ENCODE results near the gene SEMA3B. TPM values are rescaled to one million over a fixed set of nuclear protein-coding genes. Genes with fewer than 3 reads are reported as not detected.

SEMA3B gene
- 5.4 TPM for total RNA-seq (ENCODE audit: unreplicated experiment)
- long read RNA-seq, partial matches to known transcripts, result 0 of 1 reads
- long read RNA-seq, other reads (novel, unspliced or antisense), result 1 of 1 reads

DNA sequence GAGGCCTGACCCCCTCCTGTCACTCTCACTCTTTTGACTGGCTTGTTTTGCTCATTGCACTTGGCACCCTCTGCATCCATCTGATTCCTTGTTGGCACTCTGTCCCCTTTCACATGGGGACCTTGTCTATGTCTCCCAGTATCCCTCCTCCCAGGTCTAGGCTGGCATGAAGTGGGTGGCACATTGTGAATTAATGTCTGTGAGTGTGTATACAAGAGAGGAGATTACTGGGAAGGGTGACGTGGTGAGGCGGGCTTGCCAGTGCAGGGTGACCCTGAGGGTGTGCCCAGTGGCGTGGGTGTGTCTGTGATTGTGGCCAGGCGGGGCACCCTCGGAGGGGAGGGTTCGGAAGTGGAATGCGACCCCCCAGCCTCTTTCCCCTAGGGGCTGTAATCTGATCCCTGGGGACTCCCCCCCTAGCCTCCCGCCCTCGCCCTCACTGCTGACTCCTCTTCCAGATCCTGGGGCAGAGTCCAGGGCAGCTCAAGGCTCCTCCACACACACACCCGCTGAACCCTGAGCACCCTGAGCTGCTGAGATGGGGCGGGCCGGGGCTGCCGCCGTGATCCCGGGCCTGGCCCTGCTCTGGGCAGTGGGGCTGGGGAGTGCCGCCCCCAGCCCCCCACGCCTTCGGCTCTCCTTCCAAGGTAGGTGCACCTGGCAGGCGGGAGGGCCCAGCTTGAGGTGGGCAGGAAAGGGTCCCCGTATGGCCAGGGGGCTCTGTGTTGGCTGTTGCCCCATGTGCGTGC is at the start of gene SEMA3B:
SEMA3B (plus strand) TSS at position 445 of the 749 bp plus-strand sequence; CDS start at position 539, 94 bp downstream.
- no peaks in the 10 kb centered on the region for H3K36me3 Mint-ChIP-seq (ENCODE audit: unreplicated experiment)
- no peak within 1 kb of the TSS for H3K4me3 Mint-ChIP-seq (ENCODE audit: unreplicated experiment)
- peak within 1 kb of the TSS; percentile 28 for H3K27ac Mint-ChIP-seq (ENCODE audit: unreplicated experiment)
- TF ChIP-seq CTCF (IDR thresholded peaks at IDR 0.05; ENCODE audit: partially characterized antibody, unreplicated experiment), result no peak
- peaks cover 9% of the 10 kb centered on the region for H3K4me1 Mint-ChIP-seq (ENCODE audit: low read depth, unreplicated experiment)
- no peak for DNase-seq
- peaks cover 5% of the 10 kb centered on the region for H3K9me3 Mint-ChIP-seq (ENCODE audit: unreplicated experiment)
- H3K27me3 Mint-ChIP-seq (ENCODE audit: unreplicated experiment), result peaks cover 12% of the 10 kb centered on the region

DNA sequence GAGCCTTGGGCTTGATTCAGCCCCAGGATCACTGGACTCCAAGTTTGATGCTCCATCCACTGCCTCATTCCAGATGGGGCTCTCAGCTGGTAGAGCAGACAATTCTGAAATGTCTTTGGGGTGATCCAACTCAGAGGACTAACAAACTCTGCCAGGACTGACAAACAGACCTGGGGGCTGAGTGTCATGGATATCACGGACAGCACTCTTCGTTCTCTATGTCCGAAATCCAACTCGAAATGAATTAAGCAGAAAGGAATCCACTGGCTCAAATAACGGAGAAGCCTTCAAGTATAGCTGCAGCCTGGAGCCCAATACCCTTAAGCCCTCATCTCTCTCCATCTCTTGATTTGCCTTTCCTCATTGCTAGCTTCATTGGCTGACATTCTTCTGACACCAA is 49.7 kb upstream of the SEMA3B start:
- Mint-ChIP-seq H3K9me3 (ENCODE audit: unreplicated experiment) (peaks cover 5% of the 10 kb centered on the region), H3K27me3 (ENCODE audit: unreplicated experiment) (no peaks in the 10 kb centered on the region), H3K4me3 (ENCODE audit: unreplicated experiment) (no peak overlapping the region), H3K4me1 (ENCODE audit: low read depth, unreplicated experiment) (peaks cover 2% of the 10 kb centered on the region), H3K27ac (ENCODE audit: unreplicated experiment) (peak overlapping the region; percentile 28), H3K36me3 (ENCODE audit: unreplicated experiment) (no peaks in the 10 kb centered on the region)
- DNase-seq, result no peak
- no peak for TF ChIP-seq CTCF (IDR thresholded peaks at IDR 0.05; ENCODE audit: partially characterized antibody, unreplicated experiment)

DNA sequence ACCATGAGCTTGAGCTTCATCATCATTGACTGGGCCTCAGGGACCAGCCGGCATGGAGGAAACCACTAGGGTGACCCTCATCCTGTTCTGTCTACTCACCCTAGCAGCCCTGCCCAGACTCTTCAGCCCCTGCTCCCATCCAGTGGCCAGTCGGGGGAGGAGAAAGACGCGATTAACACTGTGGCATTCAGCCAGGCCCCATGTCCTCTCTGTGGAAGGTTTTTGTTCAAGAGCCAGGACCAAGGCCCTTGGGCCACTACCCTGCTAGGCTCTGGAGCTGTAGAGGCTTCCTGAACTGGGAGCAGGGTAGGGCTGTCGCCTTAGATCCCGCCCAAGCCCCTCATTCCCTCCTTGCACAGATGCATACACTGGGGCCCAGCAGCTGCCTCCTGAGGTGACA is 48.8 kb upstream of the SEMA3B start:
- Mint-ChIP-seq H3K4me3 (ENCODE audit: unreplicated experiment) (no peak overlapping the region), H3K4me1 (ENCODE audit: low read depth, unreplicated experiment) (peaks cover 2% of the 10 kb centered on the region), H3K36me3 (ENCODE audit: unreplicated experiment) (no peaks in the 10 kb centered on the region), H3K27ac (ENCODE audit: unreplicated experiment) (no peak overlapping the region), H3K9me3 (ENCODE audit: unreplicated experiment) (peaks cover 7% of the 10 kb centered on the region), H3K27me3 (ENCODE audit: unreplicated experiment) (peaks cover 4% of the 10 kb centered on the region)
- DNase-seq, result no peak
- TF ChIP-seq CTCF (IDR thresholded peaks at IDR 0.05; ENCODE audit: partially characterized antibody, unreplicated experiment), result no peak

DNA sequence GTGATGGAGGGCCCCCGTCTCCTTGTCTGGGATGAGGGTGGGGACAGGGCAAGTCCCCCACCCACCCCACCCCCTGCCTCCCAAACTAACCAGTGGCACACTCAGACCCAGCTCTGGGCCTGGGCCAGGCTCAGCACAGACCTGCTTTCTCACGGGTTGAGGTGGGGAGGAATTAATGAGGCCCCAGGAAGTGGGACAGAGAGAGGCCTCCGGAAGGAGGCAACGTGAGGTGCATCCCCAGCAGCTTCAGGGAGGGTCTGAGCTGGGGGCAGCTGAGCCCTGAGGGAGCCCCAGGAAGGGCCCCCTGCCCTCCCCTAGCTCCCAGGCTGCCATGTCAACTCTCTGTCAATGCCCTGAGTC is 47.9 kb upstream of the SEMA3B start:
- Mint-ChIP-seq H3K4me3 (ENCODE audit: unreplicated experiment) (no peak overlapping the region), H3K4me1 (ENCODE audit: low read depth, unreplicated experiment) (peaks cover 4% of the 10 kb centered on the region), H3K9me3 (ENCODE audit: unreplicated experiment) (peaks cover 11% of the 10 kb centered on the region), H3K27me3 (ENCODE audit: unreplicated experiment) (peaks cover 7% of the 10 kb centered on the region), H3K27ac (ENCODE audit: unreplicated experiment) (no peak overlapping the region), H3K36me3 (ENCODE audit: unreplicated experiment) (no peaks in the 10 kb centered on the region)
- no peak for DNase-seq
- TF ChIP-seq CTCF (IDR thresholded peaks at IDR 0.05; ENCODE audit: partially characterized antibody, unreplicated experiment), result no peak

DNA sequence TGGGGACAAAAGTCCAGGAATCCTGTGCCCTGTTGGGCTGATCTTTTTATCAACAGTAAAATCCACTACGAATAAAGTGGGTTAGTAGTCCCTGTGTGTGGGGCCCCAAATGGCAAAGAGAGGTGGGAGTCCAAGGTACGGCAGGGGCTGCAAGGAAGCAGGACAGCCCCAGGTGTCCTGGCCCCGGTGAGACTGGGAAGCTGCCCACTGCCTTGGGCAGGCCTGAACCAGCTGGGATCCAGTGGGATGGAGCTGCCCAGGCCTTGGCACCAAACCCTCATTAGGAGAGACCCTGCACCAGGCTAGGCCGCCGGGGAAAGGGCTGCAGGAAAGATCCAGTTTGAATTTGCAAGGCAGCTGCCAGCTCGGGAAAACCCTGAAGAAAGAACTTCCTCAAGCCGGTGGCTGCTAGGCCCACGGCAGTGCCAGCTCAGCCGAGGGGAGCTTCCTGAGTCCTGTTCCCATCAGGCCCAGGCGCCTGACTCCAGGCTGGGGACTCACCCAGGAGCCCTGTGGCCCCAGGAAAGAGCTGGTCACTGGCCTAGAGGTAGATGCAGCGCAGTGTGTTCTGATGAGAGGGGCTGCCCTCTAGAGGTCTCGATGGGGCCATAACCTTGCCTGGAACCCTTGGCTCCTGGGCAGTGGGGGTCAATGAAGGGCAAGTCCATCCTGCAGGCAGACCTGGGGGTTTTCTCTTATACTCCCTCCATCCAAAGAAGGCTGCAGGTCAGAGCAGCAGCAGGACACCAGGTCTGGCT is 47.4 kb upstream of the SEMA3B start:
- DNase-seq, result no peak
- H3K9me3 Mint-ChIP-seq (ENCODE audit: unreplicated experiment), result peaks cover 11% of the 10 kb centered on the region
- no peak for TF ChIP-seq CTCF (IDR thresholded peaks at IDR 0.05; ENCODE audit: partially characterized antibody, unreplicated experiment)

More for the DNA sequence above, 47.4 kb upstream of the SEMA3B start:
- Mint-ChIP-seq H3K36me3 (ENCODE audit: unreplicated experiment) (no peaks in the 10 kb centered on the region), H3K27ac (ENCODE audit: unreplicated experiment) (no peak overlapping the region), H3K27me3 (ENCODE audit: unreplicated experiment) (peaks cover 8% of the 10 kb centered on the region), H3K4me3 (ENCODE audit: unreplicated experiment) (no peak overlapping the region), H3K4me1 (ENCODE audit: low read depth, unreplicated experiment) (peaks cover 4% of the 10 kb centered on the region)

All from glutamatergic neuron (in vitro differentiated cells).